ENCODE measurements around the gene LUZP2.

Gene LUZP2

DNA sequence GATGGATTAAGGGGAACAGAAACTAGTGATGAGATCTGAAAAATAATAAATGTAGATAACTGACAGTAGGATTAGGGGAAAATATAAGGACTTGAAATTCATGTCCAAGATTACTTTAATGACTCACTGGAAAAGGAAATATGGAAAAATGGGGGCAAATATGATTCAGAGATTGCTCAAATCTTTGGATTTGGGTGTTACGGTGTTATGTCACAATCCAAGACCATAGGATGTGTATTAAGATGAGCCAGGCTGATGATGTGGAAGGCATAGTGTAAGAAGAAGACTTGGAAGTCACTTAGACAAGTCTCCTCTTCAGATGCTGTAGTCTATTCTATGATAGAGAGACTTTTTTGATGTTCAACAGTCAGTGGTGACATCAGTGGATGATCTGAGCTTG is 323.7 kb downstream of the LUZP2 start:
- Histone ChIP-seq H3K9me3 (ENCODE audit: control insufficient read depth in 1 of 2, low read length in 2 of 2) (no peaks in the 10 kb centered on the region), H3K36me3 (ENCODE audit: control insufficient read depth in 1 of 2, insufficient read depth in 2 of 2, low read length in 2 of 2) (no peaks in the 10 kb centered on the region), H3K27me3 (ENCODE audit: low read depth, low read length) (no peaks in the 10 kb centered on the region), H3K4me3 (ENCODE audit: low read depth in 1 of 2, low read length in 2 of 2) (no peak overlapping the region), H3K27ac (ENCODE audit: low read length) (no peak overlapping the region), H3K4me1 (ENCODE audit: control insufficient read depth in 1 of 2, insufficient read depth in 2 of 2, low read length in 2 of 2) (no peaks in the 10 kb centered on the region)

DNA sequence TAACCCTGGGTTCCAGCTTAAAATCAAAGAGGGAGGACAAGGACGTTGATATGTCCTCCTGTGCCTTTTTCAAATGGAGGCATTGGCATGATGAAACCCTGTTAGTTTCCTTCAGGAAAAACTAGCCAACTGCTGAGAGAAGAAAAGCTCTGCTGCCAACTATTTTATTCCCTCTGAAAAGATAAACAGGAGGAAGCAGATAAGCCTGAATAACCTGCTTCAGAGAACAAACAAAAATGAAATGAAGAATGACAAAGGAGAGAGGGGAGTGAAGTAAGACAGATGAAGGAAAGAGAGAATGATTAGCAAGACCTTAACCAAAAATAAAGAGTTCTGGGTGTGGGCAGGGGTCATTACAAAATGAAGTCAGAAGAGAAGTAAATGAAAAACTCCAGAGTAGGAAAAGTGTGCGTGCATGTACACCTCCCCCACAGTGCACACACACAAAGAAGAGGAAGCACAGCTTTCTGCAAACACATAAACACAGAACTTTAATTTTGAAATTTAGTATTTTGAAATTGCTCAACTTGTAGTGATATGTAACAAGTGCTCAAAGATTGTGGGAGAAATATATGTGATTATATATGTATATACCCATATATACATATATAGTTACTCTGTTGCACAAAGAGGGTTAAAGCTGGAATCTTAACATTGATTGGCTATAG is 332.2 kb downstream of the LUZP2 start:
- Histone ChIP-seq H3K36me3 (ENCODE audit: control insufficient read depth in 1 of 2, insufficient read depth in 2 of 2, low read length in 2 of 2) (no peaks in the 10 kb centered on the region), H3K4me3 (ENCODE audit: low read depth in 1 of 2, low read length in 2 of 2) (no peak overlapping the region), H3K27ac (ENCODE audit: low read length) (no peak overlapping the region), H3K27me3 (ENCODE audit: low read depth, low read length) (no peaks in the 10 kb centered on the region), H3K4me1 (ENCODE audit: control insufficient read depth in 1 of 2, insufficient read depth in 2 of 2, low read length in 2 of 2) (no peaks in the 10 kb centered on the region), H3K9me3 (ENCODE audit: control insufficient read depth in 1 of 2, low read length in 2 of 2) (no peaks in the 10 kb centered on the region)

DNA sequence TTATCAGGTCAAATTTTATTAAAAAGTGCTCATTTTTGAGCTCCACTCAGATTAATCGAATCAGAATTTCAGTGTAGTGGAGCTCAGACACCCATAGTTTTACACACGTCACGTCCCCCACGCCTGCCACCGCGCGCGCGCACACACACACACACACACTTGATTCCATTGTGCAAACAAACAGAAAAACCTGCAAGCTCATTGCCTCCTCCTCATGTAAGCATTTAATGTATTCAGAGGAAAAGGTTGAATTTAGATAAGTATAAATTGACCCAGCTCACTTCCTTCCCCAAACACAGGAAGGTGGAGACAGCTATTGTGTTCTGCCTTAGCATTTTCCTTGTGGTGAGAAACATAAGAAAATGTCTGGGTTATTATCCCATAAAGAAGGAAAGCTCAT is 336.7 kb downstream of the LUZP2 start:
- H3K27ac ChIP-seq (ENCODE audit: low read length) = no peak overlapping the region
- no peaks in the 10 kb centered on the region for H3K36me3 ChIP-seq (ENCODE audit: control insufficient read depth in 1 of 2, insufficient read depth in 2 of 2, low read length in 2 of 2)
- H3K4me3 ChIP-seq (ENCODE audit: low read depth in 1 of 2, low read length in 2 of 2) = no peak overlapping the region
- no peaks in the 10 kb centered on the region for H3K27me3 ChIP-seq (ENCODE audit: low read depth, low read length)
- H3K4me1 ChIP-seq (ENCODE audit: control insufficient read depth in 1 of 2, insufficient read depth in 2 of 2, low read length in 2 of 2) = no peaks in the 10 kb centered on the region
- no peaks in the 10 kb centered on the region for H3K9me3 ChIP-seq (ENCODE audit: control insufficient read depth in 1 of 2, low read length in 2 of 2)

DNA sequence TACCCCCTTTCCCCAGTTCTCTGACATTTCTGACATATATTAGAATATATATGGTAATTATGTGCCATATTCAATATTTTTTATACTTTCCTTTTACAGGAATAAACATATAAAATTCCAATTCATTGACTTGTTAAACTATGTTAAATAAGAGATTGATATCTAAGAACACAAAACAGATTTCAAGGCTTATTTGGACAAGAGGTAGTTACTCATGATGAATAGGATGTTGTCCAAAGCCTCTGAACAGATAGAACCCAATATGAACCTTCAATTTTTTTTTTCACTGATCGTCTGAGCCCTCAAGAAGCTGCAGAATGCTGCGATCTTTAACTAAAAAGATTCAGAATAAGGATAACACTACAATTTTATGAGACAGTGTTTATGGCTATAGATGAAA is 340.3 kb downstream of the LUZP2 start:
- no peak overlapping the region for H3K4me3 ChIP-seq (ENCODE audit: low read depth in 1 of 2, low read length in 2 of 2)
- H3K27me3 ChIP-seq (ENCODE audit: low read depth, low read length) = no peaks in the 10 kb centered on the region

DNA sequence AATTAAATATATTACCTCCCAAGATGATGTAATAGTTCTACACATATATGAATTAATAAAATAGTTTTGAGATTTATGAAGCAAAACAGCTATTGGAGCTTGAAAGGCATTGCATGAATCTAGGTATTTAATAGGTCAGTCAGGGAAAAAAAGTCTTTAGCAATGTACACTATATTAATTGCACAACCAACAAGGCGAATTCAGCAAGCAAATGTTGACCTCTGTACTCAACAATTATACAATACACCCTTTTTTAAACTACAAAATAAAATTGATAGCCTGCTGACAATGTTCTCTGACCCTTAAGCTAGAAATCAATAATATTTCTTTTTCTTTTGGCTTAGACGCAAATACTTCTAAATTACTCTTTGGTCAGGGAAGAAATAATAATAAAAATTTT is 345.5 kb downstream of the LUZP2 start:
- Histone ChIP-seq H3K36me3 (ENCODE audit: control insufficient read depth in 1 of 2, insufficient read depth in 2 of 2, low read length in 2 of 2) (no peaks in the 10 kb centered on the region), H3K4me1 (ENCODE audit: control insufficient read depth in 1 of 2, insufficient read depth in 2 of 2, low read length in 2 of 2) (no peaks in the 10 kb centered on the region), H3K27ac (ENCODE audit: low read length) (no peak overlapping the region), H3K9me3 (ENCODE audit: control insufficient read depth in 1 of 2, low read length in 2 of 2) (no peaks in the 10 kb centered on the region), H3K27me3 (ENCODE audit: low read depth, low read length) (no peaks in the 10 kb centered on the region), H3K4me3 (ENCODE audit: low read depth in 1 of 2, low read length in 2 of 2) (no peak overlapping the region)

More for the DNA sequence above, 340.3 kb downstream of the LUZP2 start:
- Histone ChIP-seq H3K4me1 (ENCODE audit: control insufficient read depth in 1 of 2, insufficient read depth in 2 of 2, low read length in 2 of 2) (no peaks in the 10 kb centered on the region), H3K27ac (ENCODE audit: low read length) (no peak overlapping the region), H3K9me3 (ENCODE audit: control insufficient read depth in 1 of 2, low read length in 2 of 2) (no peaks in the 10 kb centered on the region), H3K36me3 (ENCODE audit: control insufficient read depth in 1 of 2, insufficient read depth in 2 of 2, low read length in 2 of 2) (no peaks in the 10 kb centered on the region)

DNA sequence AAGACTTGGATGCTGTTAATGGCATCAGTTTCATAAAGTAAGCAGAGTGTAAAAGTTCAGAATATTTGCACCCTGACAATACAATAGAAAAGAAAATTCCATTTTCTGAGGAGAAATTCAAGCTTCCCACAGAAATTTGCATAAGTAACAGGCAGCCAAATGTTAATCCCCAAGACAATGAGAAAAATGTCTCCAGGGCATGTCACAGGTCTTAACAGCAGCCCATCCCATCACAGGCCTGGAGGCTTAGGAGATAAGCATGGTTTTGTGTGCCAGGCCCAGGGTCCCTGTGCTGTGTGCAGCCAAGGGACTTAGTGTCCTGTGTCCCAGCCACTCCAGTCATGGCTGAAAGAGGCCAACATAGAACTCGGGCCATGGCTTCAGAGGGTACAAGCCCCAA is 347.6 kb downstream of the LUZP2 start:
- no peaks in the 10 kb centered on the region for H3K27me3 ChIP-seq (ENCODE audit: low read depth, low read length)
- no peak overlapping the region for H3K4me3 ChIP-seq (ENCODE audit: low read depth in 1 of 2, low read length in 2 of 2)

DNA sequence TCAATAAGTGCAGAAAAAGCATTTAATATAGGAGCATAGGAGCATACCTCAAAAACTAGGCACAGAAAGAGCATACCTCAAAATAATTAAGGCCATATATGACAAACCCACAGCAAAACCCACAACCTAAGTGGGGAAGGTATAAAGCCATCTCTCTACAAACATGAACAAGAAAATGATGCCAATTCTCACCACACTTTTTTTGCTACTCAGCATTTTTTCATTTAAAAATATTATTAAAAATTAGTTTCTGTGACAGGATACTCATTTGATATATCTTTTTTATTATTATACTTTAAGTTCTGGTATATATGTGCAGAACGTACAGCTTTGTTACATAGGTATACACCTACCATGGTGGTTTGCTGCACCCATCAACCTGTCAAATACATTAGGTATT is 352.0 kb downstream of the LUZP2 start:
- H3K4me1 ChIP-seq (ENCODE audit: control insufficient read depth in 1 of 2, insufficient read depth in 2 of 2, low read length in 2 of 2) = no peaks in the 10 kb centered on the region
- peaks cover 0 to 3% of the 10 kb centered on the region in 2 donors for H3K9me3 ChIP-seq (ENCODE audit: control insufficient read depth in 1 of 2, low read length in 2 of 2)
- H3K27ac ChIP-seq (ENCODE audit: low read length) = no peak overlapping the region
- no peak overlapping the region for H3K4me3 ChIP-seq (ENCODE audit: low read depth in 1 of 2, low read length in 2 of 2)
- no peaks in the 10 kb centered on the region for H3K27me3 ChIP-seq (ENCODE audit: low read depth, low read length)
- H3K36me3 ChIP-seq (ENCODE audit: control insufficient read depth in 1 of 2, insufficient read depth in 2 of 2, low read length in 2 of 2) = no peaks in the 10 kb centered on the region

More for the DNA sequence above, 347.6 kb downstream of the LUZP2 start:
- no peak overlapping the region for H3K27ac ChIP-seq (ENCODE audit: low read length)
- H3K9me3 ChIP-seq (ENCODE audit: control insufficient read depth in 1 of 2, low read length in 2 of 2) = no peaks in the 10 kb centered on the region
- no peaks in the 10 kb centered on the region for H3K36me3 ChIP-seq (ENCODE audit: control insufficient read depth in 1 of 2, insufficient read depth in 2 of 2, low read length in 2 of 2)
- no peaks in the 10 kb centered on the region for H3K4me1 ChIP-seq (ENCODE audit: control insufficient read depth in 1 of 2, insufficient read depth in 2 of 2, low read length in 2 of 2)

DNA sequence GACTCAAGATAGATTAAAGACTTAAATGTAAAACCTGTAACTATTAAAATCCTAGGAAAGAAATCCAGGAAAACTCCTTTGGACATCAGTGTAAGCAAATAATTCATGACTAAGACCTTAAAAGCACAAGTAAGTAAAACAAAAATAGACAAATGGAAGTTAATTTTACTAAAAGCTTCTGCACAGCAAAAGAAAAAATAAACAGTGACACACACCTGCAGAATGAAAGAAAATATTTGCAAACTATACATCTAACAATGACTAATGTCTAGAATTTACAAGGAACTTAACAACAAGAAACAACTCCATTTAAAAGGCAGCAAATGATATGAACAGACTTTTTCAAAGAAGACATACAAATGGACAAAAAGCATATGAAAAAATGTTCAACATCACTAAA is 359.1 kb downstream of the LUZP2 start:
- Histone ChIP-seq H3K27ac (ENCODE audit: low read length) (no peak overlapping the region), H3K36me3 (ENCODE audit: control insufficient read depth in 1 of 2, insufficient read depth in 2 of 2, low read length in 2 of 2) (no peaks in the 10 kb centered on the region), H3K27me3 (ENCODE audit: low read depth, low read length) (no peaks in the 10 kb centered on the region), H3K4me1 (ENCODE audit: control insufficient read depth in 1 of 2, insufficient read depth in 2 of 2, low read length in 2 of 2) (no peaks in the 10 kb centered on the region), H3K4me3 (ENCODE audit: low read depth in 1 of 2, low read length in 2 of 2) (no peak overlapping the region), H3K9me3 (ENCODE audit: control insufficient read depth in 1 of 2, low read length in 2 of 2) (peaks cover 0 to 7% of the 10 kb centered on the region in 2 donors)

DNA sequence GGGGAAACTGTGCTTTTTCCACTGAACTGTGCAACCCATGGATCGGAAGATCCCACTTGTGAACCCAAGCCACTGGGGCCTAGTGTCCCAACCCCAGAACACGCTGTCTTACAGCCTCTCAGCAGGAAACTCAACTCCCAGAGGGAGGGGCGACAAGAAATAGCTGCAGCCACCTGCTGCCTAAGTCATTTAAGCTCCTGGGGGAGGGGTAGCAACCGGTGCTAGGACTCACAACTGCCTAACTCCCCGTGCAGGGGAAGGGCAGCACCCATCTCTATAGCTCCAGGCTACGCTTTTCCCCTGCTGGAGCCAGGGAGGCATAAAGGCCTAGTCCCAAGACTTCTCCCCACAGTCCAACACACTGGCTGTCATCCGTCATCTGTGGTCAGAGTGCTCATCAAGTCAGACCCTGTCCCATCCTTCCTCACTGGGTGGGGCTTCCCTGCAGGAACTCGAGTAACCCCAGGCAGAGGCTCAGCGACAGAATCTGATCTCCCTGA is 363.0 kb downstream of the LUZP2 start:
- H3K4me1 ChIP-seq (ENCODE audit: control insufficient read depth in 1 of 2, insufficient read depth in 2 of 2, low read length in 2 of 2) = no peaks in the 10 kb centered on the region
- H3K27ac ChIP-seq (ENCODE audit: low read length) = no peak overlapping the region
- H3K36me3 ChIP-seq (ENCODE audit: control insufficient read depth in 1 of 2, insufficient read depth in 2 of 2, low read length in 2 of 2) = no peaks in the 10 kb centered on the region
- H3K9me3 ChIP-seq (ENCODE audit: control insufficient read depth in 1 of 2, low read length in 2 of 2) = peaks cover 0 to 8% of the 10 kb centered on the region in 2 donors
- no peak overlapping the region for H3K4me3 ChIP-seq (ENCODE audit: low read depth in 1 of 2, low read length in 2 of 2)
- H3K27me3 ChIP-seq (ENCODE audit: low read depth, low read length) = no peaks in the 10 kb centered on the region

DNA sequence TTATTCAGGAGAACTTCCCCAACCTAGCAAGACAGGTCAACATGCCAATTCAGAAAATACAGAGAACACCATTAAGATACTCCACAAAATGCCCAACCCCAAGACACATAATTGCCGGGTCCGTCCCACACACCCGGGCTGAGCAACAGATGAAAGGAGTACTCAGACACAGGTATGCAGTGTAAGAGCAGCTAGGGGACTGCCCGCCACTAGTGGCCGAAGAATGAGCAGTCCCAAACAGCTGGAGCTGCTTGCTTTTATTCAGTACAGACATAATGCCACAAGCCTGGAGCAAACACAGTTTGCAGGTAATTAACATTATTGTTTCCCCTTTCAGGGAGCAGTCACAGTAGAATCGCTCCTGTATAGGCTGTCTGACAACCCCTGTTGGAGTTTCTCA is 364.6 kb downstream of the LUZP2 start:
- no peaks in the 10 kb centered on the region for H3K36me3 ChIP-seq (ENCODE audit: control insufficient read depth in 1 of 2, insufficient read depth in 2 of 2, low read length in 2 of 2)

DNA sequence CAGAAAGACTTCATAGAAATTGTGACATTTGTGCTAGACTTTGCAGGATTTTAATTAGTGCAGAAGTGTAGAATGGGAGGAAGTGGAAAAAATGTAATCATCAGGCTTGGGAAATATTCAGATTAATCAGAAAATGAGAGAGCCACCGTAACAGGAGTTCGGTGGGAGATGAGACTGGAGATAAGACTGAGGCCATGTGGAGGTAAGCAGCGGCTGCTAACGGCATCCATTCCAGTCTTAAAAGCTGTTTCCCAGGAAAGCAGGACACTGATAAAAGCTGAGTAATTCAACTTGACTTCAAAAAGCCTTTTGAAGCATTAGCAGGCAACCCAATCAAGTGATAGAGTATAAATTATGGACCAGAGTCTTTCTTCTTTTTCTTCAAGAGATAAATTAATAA is 369.9 kb downstream of the LUZP2 start:
- H3K9me3 ChIP-seq (ENCODE audit: control insufficient read depth in 1 of 2, low read length in 2 of 2) = peaks cover 0 to 4% of the 10 kb centered on the region in 2 donors
- H3K4me3 ChIP-seq (ENCODE audit: low read depth in 1 of 2, low read length in 2 of 2) = no peak overlapping the region
- H3K36me3 ChIP-seq (ENCODE audit: control insufficient read depth in 1 of 2, insufficient read depth in 2 of 2, low read length in 2 of 2) = no peaks in the 10 kb centered on the region
- no peaks in the 10 kb centered on the region for H3K27me3 ChIP-seq (ENCODE audit: low read depth, low read length)
- no peak overlapping the region for H3K27ac ChIP-seq (ENCODE audit: low read length)
- H3K4me1 ChIP-seq (ENCODE audit: control insufficient read depth in 1 of 2, insufficient read depth in 2 of 2, low read length in 2 of 2) = no peaks in the 10 kb centered on the region

More for the DNA sequence above, 364.6 kb downstream of the LUZP2 start:
- no peak overlapping the region for H3K4me3 ChIP-seq (ENCODE audit: low read depth in 1 of 2, low read length in 2 of 2)
- peaks cover 0 to 8% of the 10 kb centered on the region in 2 donors for H3K9me3 ChIP-seq (ENCODE audit: control insufficient read depth in 1 of 2, low read length in 2 of 2)
- no peaks in the 10 kb centered on the region for H3K4me1 ChIP-seq (ENCODE audit: control insufficient read depth in 1 of 2, insufficient read depth in 2 of 2, low read length in 2 of 2)
- H3K27ac ChIP-seq (ENCODE audit: low read length) = no peak overlapping the region
- no peaks in the 10 kb centered on the region for H3K27me3 ChIP-seq (ENCODE audit: low read depth, low read length)

DNA sequence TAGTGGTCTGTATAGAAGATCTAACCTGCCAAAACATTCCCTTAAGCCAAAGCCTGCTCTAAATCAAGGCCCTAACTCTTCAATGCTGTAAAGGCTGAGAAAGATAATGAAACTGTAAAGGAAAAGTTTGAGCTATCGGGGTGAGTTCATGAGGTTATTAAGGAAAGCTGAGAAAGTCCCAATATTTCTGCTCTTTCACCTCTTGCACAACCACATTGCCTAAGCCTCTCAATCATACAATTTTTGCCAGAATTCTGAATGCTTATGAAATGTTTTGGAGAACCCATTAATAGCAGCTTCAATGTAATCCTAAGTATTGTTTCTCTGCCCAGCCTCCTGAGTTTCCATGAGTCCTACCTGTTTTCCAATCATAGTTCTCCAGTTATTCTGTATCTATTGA is 373.2 kb downstream of the LUZP2 start:
- Histone ChIP-seq H3K9me3 (ENCODE audit: control insufficient read depth in 1 of 2, low read length in 2 of 2) (no peaks in the 10 kb centered on the region), H3K36me3 (ENCODE audit: control insufficient read depth in 1 of 2, insufficient read depth in 2 of 2, low read length in 2 of 2) (no peaks in the 10 kb centered on the region), H3K27ac (ENCODE audit: low read length) (no peak overlapping the region), H3K27me3 (ENCODE audit: low read depth, low read length) (no peaks in the 10 kb centered on the region), H3K4me1 (ENCODE audit: control insufficient read depth in 1 of 2, insufficient read depth in 2 of 2, low read length in 2 of 2) (no peaks in the 10 kb centered on the region), H3K4me3 (ENCODE audit: low read depth in 1 of 2, low read length in 2 of 2) (no peak overlapping the region)

All from muscle layer of duodenum (tissue), 2 donors.